GM12878 (cell line): ENCODE data around the gene SVEP1.

Experiments used
- ATF2 ChIP-seq: IDR thresholded peaks from 2 replicates; pipeline ENCODE4 v1.6.1; 2012; ENCODE audit warnings: low read length, inconsistent platforms
- CTCF ChIP-seq, 3 experiments: IDR thresholded peaks in 2 of 3; conservative IDR thresholded peaks in 1 of 3; 2 replicates each; pipeline ENCODE4 v1.5.1; 2011; ENCODE audit warnings: low read depth in 3 of 3, low read length in 3 of 3, mild to moderate bottlenecking in 3 of 3, control low read depth in 2 of 3, moderate library complexity in 2 of 3, inconsistent platforms in 1 of 3, mixed read lengths in 1 of 3; ENCODE audit not compliant: control insufficient read depth in 2 of 3, insufficient read depth in 1 of 3; ENCODE audit errors: extremely low read depth in 1 of 3
- EP300 ChIP-seq, 2 experiments: fragments of 150-350 bp in 1 of 2; IDR thresholded peaks; 2 replicates each; pipeline ENCODE4 v1.6.1; 2011 to 2012; ENCODE audit warnings: low read depth in 2 of 2, low read length in 2 of 2, borderline replicate concordance in 1 of 2, improper control_type of control experiment in 1 of 2, inconsistent platforms in 1 of 2; ENCODE audit not compliant: control insufficient read depth in 1 of 2
- FOXK2 ChIP-seq: fragments of 450-650 bp; IDR thresholded peaks from 2 replicates; pipeline ENCODE4 v1.6.1; 2017; ENCODE audit warnings: mild to moderate bottlenecking, moderate library complexity
- IRF3 ChIP-seq: fragments of 450-650 bp; IDR thresholded peaks from 2 replicates; pipeline ENCODE4 v1.6.1; 2014; ENCODE audit warnings: mild to moderate bottlenecking
- JUND ChIP-seq: IDR thresholded peaks from 2 replicates; pipeline ENCODE4 v1.6.1; 2012; ENCODE audit warnings: low read depth, mild to moderate bottlenecking, low read length, improper control_type of control experiment, moderate library complexity
- LARP7 ChIP-seq: fragments of 450-650 bp; IDR thresholded peaks from 2 replicates; pipeline ENCODE4 v1.6.1; 2017; ENCODE audit warnings: mild to moderate bottlenecking
- MXI1 ChIP-seq: fragments of 150-350 bp; IDR thresholded peaks from 2 replicates; pipeline ENCODE4 v1.6.1; 2011; ENCODE audit warnings: low read depth, mild to moderate bottlenecking, inconsistent platforms, low read length, improper control_type of control experiment
- MYC ChIP-seq: IDR thresholded peaks from 2 replicates; pipeline ENCODE4 v1.6.1; 2011; ENCODE audit warnings: mild to moderate bottlenecking, low read length, moderate library complexity, inconsistent platforms; ENCODE audit not compliant: insufficient read depth, insufficient replicate concordance, insufficient read length, severe bottlenecking
- NFYB ChIP-seq: IDR thresholded peaks from 2 replicates; pipeline ENCODE4 v1.6.1; 2011; ENCODE audit warnings: low read depth, mild to moderate bottlenecking, low read length, improper control_type of control experiment, moderate library complexity; ENCODE audit not compliant: insufficient read depth
- NR2F1 ChIP-seq: fragments of 450-650 bp; conservative IDR thresholded peaks from 2 replicates; pipeline ENCODE4 v1.6.1; 2017; ENCODE audit warnings: mild to moderate bottlenecking
- RELB ChIP-seq: fragments of 450-650 bp; IDR thresholded peaks from 2 replicates; pipeline ENCODE4 v1.6.1; 2017; ENCODE audit warnings: low read depth, mild to moderate bottlenecking, moderate library complexity
- ZNF274 ChIP-seq: IDR thresholded peaks from one replicate; pipeline ENCODE4 v1.8.0; 2011; ENCODE audit not compliant: insufficient read length, insufficient read depth
- TF ChIP-seq, protein P1 (sequence below): IDR thresholded peaks from 2 replicates; pipeline ENCODE4 v1.6.1; 2011; ENCODE audit warnings: mild to moderate bottlenecking, low read depth, low read length, moderate library complexity; ENCODE audit not compliant: insufficient replicate concordance

- TF ChIP-seq, protein P1, sequence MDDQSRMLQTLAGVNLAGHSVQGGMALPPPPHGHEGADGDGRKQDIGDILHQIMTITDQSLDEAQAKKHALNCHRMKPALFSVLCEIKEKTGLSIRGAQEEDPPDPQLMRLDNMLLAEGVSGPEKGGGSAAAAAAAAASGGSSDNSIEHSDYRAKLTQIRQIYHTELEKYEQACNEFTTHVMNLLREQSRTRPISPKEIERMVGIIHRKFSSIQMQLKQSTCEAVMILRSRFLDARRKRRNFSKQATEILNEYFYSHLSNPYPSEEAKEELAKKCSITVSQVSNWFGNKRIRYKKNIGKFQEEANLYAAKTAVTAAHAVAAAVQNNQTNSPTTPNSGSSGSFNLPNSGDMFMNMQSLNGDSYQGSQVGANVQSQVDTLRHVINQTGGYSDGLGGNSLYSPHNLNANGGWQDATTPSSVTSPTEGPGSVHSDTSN: no peak
- TF ChIP-seq EP300 (IDR thresholded peaks at IDR 0.05; ENCODE audit: borderline replicate concordance in 1 of 2, control insufficient read depth in 1 of 2, low read depth in 2 of 2, low read length in 2 of 2) (no peak), CTCF (IDR thresholded peaks at IDR 0.05 in 2 of 3, conservative IDR thresholded peaks at IDR 0.05 in 1 of 3; ENCODE audit: control insufficient read depth in 2 of 3, extremely low read depth in 1 of 3, insufficient read depth in 1 of 3, low read depth in 3 of 3, low read length in 3 of 3) (no peak), IRF3 (no peak), MXI1 (no peak), ZNF274 (no peak), JUND (no peak), LARP7 (no peak), MYC (no peak), ATF2 (no peak), RELB (no peak), NFYB (no peak), FOXK2 (no peak), NR2F1 (no peak)
Observed at GRCh38 chr9:110408598-110408997, 170.9 kb downstream of the SVEP1 start.
